Prostate gland (tissue), 2 donors: ENCODE results near the gene PER1.

Source experiments
- CTCF ChIP-seq, 4 experiments: fragments of 200-600 bp in 2 of 4; fragments of 450-650 bp in 2 of 4; sonication (generic) in 2 of 4; IDR thresholded peaks; 1 replicate in 3 of 4; 2 replicates in 1 of 4; pipeline ENCODE4 v1.5.1; 2016 to 2019; ENCODE audit warnings: antibody characterized with exemption in 4 of 4, mild to moderate bottlenecking in 2 of 4, moderate library complexity in 2 of 4
- POLR2A ChIP-seq: fragments of 450-650 bp; IDR thresholded peaks from one replicate; pipeline ENCODE4 v1.6.1; 2016; ENCODE audit warnings: antibody characterized with exemption, mild to moderate bottlenecking

DNA sequence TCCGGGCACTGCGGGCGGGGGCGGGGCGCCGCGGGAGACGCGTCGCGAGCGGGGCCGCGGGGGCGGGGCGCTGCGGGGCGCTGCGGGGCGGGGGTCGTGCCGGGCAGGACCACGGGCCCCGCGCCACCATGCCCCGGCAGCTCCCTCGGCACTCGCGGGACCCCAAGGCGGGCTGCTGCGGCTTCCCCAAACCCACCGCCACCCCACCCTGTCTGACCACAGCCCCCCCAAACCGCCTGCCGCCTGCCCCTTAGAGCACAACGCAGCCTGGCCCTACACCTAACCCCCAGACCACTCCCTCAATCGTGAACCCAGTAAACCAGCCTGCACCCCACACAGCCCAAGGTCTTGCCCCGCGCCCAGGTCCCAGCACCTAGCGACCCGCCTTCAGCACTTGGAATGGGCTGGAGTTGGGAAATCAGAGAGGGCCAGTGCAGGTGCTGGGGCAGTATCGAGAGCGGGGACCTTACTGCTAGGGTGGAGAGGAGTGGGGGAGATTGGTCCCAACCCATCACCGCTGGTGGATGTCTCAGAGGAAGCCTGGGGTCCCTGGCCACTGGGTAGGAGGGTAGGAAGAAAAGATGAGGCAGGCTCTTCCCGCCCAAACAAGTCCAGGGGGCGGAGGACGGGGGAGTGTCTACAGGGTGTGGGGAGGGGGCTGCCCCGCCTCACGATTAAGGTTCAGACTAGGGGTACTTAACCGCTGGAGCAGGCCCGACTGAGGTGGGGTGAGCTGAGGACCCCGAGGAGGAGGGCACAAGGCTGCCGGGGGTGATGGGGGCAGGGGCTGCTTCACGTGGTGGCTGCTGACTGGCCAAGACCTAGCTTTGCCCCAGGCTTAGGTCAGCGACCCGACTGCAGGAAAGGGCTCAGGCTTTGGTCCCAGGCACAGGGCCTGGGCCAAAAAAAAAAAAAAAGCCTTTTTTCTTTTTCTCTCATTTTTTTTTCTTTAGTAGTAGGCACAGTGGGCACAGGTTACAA, 11.1 kb upstream of the PER1 start:
- TF ChIP-seq POLR2A = no peak
- TF ChIP-seq CTCF (IDR thresholded peaks at IDR 0.05) = no peak
